T-helper 2 cell treated with Interferon-gamma antibody and Interleukin-4, amounts not matched to agents 5 μg/mL and 100 μg/mL, for 36 hours (primary cell): ENCODE data around the gene OPN1LW.
"Not testable (repeated sequence)": the region's sequence is repeated elsewhere in the genome, so short reads cannot be mapped to it uniquely, and the experiment has no call there.

Source experiments
- DNase-seq: peaks from one replicate; pipeline ENCODE4 v3.0.0; 2021; ENCODE audit warnings: low spot score
- H3K27ac Mint-ChIP-seq: one replicate; pipeline ENCODE4 v1.8.0; 2021; ENCODE audit warnings: mild to moderate bottlenecking, mixed read lengths
- H3K27me3 Mint-ChIP-seq: one replicate; pipeline ENCODE4 v1.8.0; 2021; ENCODE audit warnings: low read depth, mixed read lengths
- H3K36me3 Mint-ChIP-seq: one replicate; pipeline ENCODE4 v1.8.0; 2021; ENCODE audit warnings: low read depth, mixed read lengths
- H3K4me1 Mint-ChIP-seq: one replicate; pipeline ENCODE4 v1.8.0; 2021; ENCODE audit warnings: low read depth, mixed read lengths
- H3K4me3 Mint-ChIP-seq: one replicate; pipeline ENCODE4 v1.8.0; 2022; ENCODE audit warnings: mild to moderate bottlenecking, moderate library complexity, mixed read lengths
- H3K9me3 Mint-ChIP-seq: one replicate; pipeline ENCODE4 v1.8.0; 2021; ENCODE audit warnings: mixed read lengths

OPN1LW gene

GRCh38 chrX:154144010-154144409 lies at the start of gene OPN1LW:
Gene OPN1LW (plus strand): TSS chrX:154144243. CDS start chrX:154144284, 41 bp downstream.
- not testable (repeated sequence) for H3K4me1 Mint-ChIP-seq, H3K27ac Mint-ChIP-seq, DNase-seq, H3K27me3 Mint-ChIP-seq, H3K4me3 Mint-ChIP-seq, H3K36me3 Mint-ChIP-seq, H3K9me3 Mint-ChIP-seq

GRCh38 chrX:154094833-154095232 lies 49.2 kb upstream of the OPN1LW start:
- H3K27me3 Mint-ChIP-seq, result no peaks in the 10 kb centered on the region
- H3K36me3 Mint-ChIP-seq, result peaks cover 15% of the 10 kb centered on the region
- DNase-seq, result no peak
- H3K4me1 Mint-ChIP-seq, result peaks cover 51% of the 10 kb centered on the region
- peak overlapping the region; percentile 67 for H3K27ac Mint-ChIP-seq
- H3K4me3 Mint-ChIP-seq, result peak overlapping the region; percentile 97
- no peaks in the 10 kb centered on the region for H3K9me3 Mint-ChIP-seq

- peak; percentile 20 for DNase-seq
- H3K9me3 Mint-ChIP-seq, result no peaks in the 10 kb centered on the region
- H3K27me3 Mint-ChIP-seq, result no peaks in the 10 kb centered on the region
- H3K36me3 Mint-ChIP-seq, result peaks cover 7% of the 10 kb centered on the region
- peaks cover 47% of the 10 kb centered on the region for H3K4me1 Mint-ChIP-seq
- peak overlapping the region; percentile 97 for H3K4me3 Mint-ChIP-seq
- peak overlapping the region; percentile 98 for H3K27ac Mint-ChIP-seq
These were observed 47.7 kb upstream of the OPN1LW start for GRCh38 chrX:154096140-154097002.

- no peaks in the 10 kb centered on the region for H3K27me3 Mint-ChIP-seq
- H3K27ac Mint-ChIP-seq, result peak overlapping the region; percentile 98
- peaks cover 46% of the 10 kb centered on the region for H3K4me1 Mint-ChIP-seq
These were observed 46.9 kb upstream of the OPN1LW start for GRCh38 chrX:154097003-154097588.

GRCh38 chrX:154097589-154098541 lies 46.2 kb upstream of the OPN1LW start, which contains the start of gene MECP2:
Gene MECP2 (minus strand): TSS chrX:154097717.
- H3K4me3 Mint-ChIP-seq, result peak within 1 kb of the TSS; percentile 97
- H3K36me3 Mint-ChIP-seq, result peaks cover 7% of the 10 kb centered on the region
- peak; percentile 88 for DNase-seq
- H3K27ac Mint-ChIP-seq, result peak within 1 kb of the TSS; percentile 98
- H3K4me1 Mint-ChIP-seq, result peaks cover 38% of the 10 kb centered on the region
- no peaks in the 10 kb centered on the region for H3K27me3 Mint-ChIP-seq
- H3K9me3 Mint-ChIP-seq, result no peaks in the 10 kb centered on the region

More at GRCh38 chrX:154097003-154097588, 46.9 kb upstream of the OPN1LW start:
- H3K4me3 Mint-ChIP-seq, result peak overlapping the region; percentile 97
- H3K9me3 Mint-ChIP-seq, result no peaks in the 10 kb centered on the region
- H3K36me3 Mint-ChIP-seq, result peaks cover 7% of the 10 kb centered on the region
- peak; percentile 47 for DNase-seq

- Mint-ChIP-seq H3K36me3 (peaks cover 7% of the 10 kb centered on the region), H3K4me3 (peak overlapping the region; percentile 78), H3K4me1 (peaks cover 36% of the 10 kb centered on the region), H3K27ac (peak overlapping the region; percentile 77), H3K27me3 (no peaks in the 10 kb centered on the region), H3K9me3 (no peaks in the 10 kb centered on the region)
- DNase-seq, result no peak
These were observed 45.5 kb upstream of the OPN1LW start for GRCh38 chrX:154098551-154098950.

GRCh38 chrX:154113729-154114128 lies 30.3 kb upstream of the OPN1LW start:
- Mint-ChIP-seq H3K27me3 (peaks cover 18% of the 10 kb centered on the region), H3K4me3 (no peak overlapping the region), H3K36me3 (no peaks in the 10 kb centered on the region), H3K9me3 (no peaks in the 10 kb centered on the region), H3K27ac (no peak overlapping the region), H3K4me1 (peaks cover 13% of the 10 kb centered on the region)
- DNase-seq, result no peak

GRCh38 chrX:154114652-154115051 lies 29.4 kb upstream of the OPN1LW start:
- Mint-ChIP-seq H3K9me3 (no peaks in the 10 kb centered on the region), H3K36me3 (no peaks in the 10 kb centered on the region), H3K27ac (peak overlapping the region; percentile 64), H3K4me3 (no peak overlapping the region), H3K27me3 (peaks cover 20% of the 10 kb centered on the region), H3K4me1 (peaks cover 13% of the 10 kb centered on the region)
- no peak for DNase-seq

- Mint-ChIP-seq H3K27me3 (peaks cover 22% of the 10 kb centered on the region), H3K4me1 (peaks cover 13% of the 10 kb centered on the region), H3K27ac (peak overlapping the region; percentile 64), H3K9me3 (no peaks in the 10 kb centered on the region), H3K36me3 (no peaks in the 10 kb centered on the region), H3K4me3 (no peak overlapping the region)
- DNase-seq, result no peak
These were observed 29.0 kb upstream of the OPN1LW start for GRCh38 chrX:154115071-154115470.

GRCh38 chrX:154115750-154116149 lies 28.3 kb upstream of the OPN1LW start:
- Mint-ChIP-seq H3K9me3 (no peaks in the 10 kb centered on the region), H3K27me3 (peaks cover 25% of the 10 kb centered on the region), H3K4me1 (peaks cover 13% of the 10 kb centered on the region), H3K36me3 (no peaks in the 10 kb centered on the region), H3K27ac (no peak overlapping the region), H3K4me3 (no peak overlapping the region)
- no peak for DNase-seq

- peaks cover 15% of the 10 kb centered on the region for H3K4me1 Mint-ChIP-seq
- no peaks in the 10 kb centered on the region for H3K9me3 Mint-ChIP-seq
- no peak overlapping the region for H3K4me3 Mint-ChIP-seq
- H3K27ac Mint-ChIP-seq, result no peak overlapping the region
- no peaks in the 10 kb centered on the region for H3K36me3 Mint-ChIP-seq
- DNase-seq, result no peak
- peaks cover 27% of the 10 kb centered on the region for H3K27me3 Mint-ChIP-seq
These were observed 27.4 kb upstream of the OPN1LW start for GRCh38 chrX:154116426-154117211.

GRCh38 chrX:154117566-154117965 lies 26.5 kb upstream of the OPN1LW start:
- no peaks in the 10 kb centered on the region for H3K9me3 Mint-ChIP-seq
- no peak overlapping the region for H3K27ac Mint-ChIP-seq
- H3K4me1 Mint-ChIP-seq, result peaks cover 18% of the 10 kb centered on the region
- H3K27me3 Mint-ChIP-seq, result peaks cover 25% of the 10 kb centered on the region
- H3K36me3 Mint-ChIP-seq, result no peaks in the 10 kb centered on the region
- DNase-seq, result no peak
- no peak overlapping the region for H3K4me3 Mint-ChIP-seq

GRCh38 chrX:154120567-154120966 lies 23.5 kb upstream of the OPN1LW start:
- Mint-ChIP-seq H3K27ac (no peak overlapping the region), H3K4me1 (peaks cover 26% of the 10 kb centered on the region), H3K27me3 (peaks cover 12% of the 10 kb centered on the region), H3K4me3 (no peak overlapping the region), H3K36me3 (no peaks in the 10 kb centered on the region), H3K9me3 (no peaks in the 10 kb centered on the region)
- no peak for DNase-seq
